CMK (cell line): Measurements from ENCODE around the gene HLA-B.
"Not testable (repeated sequence)": the region's sequence is repeated elsewhere in the genome, so short reads cannot be mapped to it uniquely, and the experiment has no call there.

Experiments
- DNase-seq: peaks from one replicate; pipeline ENCODE4 v3.0.0-alpha.2; 2010; ENCODE audit warnings: low read depth

HLA-B gene

DNA sequence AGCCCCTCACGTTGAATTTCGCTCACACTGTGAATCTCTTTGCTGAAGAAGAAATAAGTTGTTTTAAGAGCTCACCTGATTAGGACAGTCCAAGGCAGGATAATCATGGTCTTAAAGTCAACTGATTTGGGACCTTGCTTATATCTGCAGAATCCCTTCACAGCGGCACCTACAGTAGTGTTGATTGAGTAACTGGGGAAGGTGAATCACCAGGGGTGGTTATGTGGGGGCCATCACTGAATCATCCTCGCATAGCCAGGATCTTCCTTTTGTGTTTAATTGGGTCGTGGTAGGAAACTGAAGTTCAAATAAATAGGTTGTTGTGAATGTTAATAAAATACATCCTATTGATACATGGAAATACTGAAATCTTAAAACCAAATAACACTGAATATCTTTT lies 26.2 kb upstream of the HLA-B start:
- DNase-seq, result no peak

DNA sequence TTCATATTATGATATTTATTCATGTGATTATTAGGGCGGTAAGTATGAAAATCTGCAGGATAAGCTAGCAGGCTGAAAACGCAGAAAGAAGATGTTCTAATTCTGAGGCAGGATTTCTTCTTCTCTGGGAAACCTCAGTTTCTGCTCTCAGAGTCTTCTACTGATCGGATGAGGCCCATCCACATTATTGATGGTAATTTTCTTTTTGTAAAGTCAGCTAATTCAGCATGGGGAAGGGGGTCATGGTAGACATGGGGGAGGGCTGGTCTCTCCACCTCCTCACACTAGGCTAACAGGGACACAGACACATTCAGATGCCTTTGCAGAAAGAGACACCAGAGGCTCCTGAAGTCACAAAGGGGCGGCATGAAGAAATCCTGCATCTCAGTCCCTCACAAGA lies 24.7 kb upstream of the HLA-B start:
- no peak for DNase-seq

DNA sequence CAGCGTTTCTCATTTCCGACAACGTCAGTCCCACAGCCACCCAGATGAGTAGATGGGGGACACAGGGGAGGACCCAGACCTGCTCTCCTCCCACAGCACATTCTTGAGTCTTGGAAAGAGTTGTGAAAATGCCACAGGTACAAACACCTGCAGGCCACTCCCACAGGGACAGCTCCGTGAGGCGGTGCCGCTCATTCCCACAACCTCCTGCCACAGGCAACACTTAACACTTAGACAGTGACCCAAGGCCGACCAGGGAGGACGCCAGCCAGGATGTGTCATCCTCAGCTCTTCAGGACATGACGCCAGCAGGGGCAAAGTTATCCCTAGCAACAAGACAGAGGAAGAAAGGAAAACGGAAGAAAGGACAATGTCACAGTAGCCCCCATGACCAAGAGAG lies 22.9 kb upstream of the HLA-B start:
- DNase-seq, result no peak

DNA sequence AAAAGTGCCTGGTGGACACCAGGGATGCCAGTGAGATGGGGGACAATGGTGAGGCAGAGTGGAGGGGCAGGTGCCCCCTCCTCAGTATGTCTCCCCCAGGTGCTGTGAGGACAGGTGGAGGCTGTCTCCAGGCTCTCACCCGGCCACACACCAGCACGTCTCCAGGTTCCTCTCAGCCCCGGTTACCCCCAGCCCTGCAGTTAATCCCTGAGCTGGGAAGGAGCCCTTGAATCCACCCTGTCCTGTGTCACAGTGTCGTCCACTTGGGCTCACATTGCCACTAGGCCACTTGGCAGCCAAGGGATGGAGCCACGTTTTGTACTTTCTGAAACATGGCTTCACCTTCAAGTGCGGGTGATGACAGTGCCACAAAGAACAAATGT lies 21.7 kb upstream of the HLA-B start:
- no peak for DNase-seq

DNA sequence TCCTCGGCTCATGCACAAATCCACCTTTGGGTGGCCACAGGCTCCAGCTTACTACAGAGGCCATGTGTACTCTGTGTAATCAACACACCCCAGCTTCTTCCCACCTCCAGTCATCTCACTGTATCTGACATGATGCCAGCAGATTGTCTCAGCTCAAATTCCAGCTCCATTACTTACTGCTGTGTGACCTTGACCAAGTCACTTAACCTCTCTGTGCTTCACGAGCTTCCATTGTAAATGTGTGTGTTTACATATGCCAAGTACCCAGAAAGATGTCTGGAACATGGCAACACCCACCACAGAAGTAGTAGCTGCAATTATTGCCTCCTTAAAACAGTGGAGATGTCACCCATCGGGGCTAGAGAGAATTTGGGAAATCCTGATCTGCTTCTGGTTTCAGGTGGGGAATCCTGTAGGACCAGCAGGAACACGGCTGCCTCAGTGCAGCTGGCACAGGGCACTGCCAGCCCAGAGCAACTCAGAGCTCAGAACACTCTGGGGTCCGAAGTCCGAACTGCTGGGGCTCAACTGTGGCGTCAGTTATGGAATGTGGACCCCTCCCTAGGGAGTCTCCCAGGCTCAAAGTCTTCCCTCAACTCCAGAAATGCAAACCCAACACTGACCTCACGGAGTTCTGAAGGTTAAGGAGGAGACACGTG lies 21.2 kb upstream of the HLA-B start:
- no peak for DNase-seq

DNA sequence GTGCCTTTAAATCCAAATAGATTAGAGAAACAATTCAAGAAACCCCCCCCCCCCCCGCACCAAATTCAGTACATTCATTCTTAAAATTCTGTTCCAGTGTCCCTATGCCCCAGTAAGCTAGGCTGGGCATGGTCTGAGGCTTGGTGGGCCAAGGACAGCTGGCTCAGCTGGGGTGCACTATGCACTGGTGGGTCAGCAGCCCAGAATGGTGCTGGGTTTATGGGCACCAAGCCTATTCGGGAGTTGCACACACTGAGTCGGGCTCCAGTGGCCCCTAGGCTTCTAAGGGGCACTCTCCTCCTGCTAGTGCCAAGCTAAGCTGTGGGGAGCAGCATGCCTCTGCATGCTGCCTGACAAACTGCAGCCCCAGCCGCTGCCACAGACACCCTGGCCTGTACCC lies 20.1 kb upstream of the HLA-B start:
- no peak for DNase-seq

DNA sequence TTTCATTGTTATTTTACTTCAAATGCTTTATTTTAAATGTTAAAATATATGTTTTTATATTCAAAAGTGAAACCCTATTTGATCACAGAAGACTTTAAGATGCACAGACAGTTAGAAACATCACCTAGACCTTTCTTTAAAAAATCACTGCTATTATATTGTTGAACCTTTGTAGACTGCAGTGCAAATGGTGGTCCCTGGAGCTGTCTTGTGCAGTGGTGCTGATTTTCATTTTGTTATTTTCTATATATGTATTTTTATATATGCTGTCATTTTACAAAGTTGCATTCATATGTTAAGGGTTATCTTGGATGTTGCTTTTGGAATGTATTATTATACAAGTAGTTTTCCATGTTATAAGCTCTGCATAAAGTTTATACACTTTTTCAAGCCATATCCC lies 18.7 kb upstream of the HLA-B start:
- no peak for DNase-seq

DNA sequence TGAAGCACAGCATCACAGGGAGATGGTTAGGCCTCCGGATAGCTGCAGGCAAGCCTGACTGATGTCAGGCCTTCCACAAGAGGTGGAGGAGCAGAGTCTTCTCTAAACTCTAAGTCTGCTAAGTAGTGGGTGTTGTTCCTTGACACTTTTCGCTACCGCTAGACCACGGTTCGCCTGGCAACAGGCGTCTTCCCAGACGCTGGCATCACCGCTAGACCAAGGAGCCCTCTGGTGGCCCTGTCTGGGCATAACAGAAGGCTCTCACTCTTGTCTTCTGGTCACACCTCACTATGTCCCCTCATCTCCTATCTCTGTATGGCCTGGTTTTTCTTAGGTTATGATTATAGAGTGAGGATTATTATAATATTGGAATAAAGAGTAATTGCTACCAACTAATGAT lies 17.1 kb upstream of the HLA-B start:
- DNase-seq, result not testable (repeated sequence)

DNA sequence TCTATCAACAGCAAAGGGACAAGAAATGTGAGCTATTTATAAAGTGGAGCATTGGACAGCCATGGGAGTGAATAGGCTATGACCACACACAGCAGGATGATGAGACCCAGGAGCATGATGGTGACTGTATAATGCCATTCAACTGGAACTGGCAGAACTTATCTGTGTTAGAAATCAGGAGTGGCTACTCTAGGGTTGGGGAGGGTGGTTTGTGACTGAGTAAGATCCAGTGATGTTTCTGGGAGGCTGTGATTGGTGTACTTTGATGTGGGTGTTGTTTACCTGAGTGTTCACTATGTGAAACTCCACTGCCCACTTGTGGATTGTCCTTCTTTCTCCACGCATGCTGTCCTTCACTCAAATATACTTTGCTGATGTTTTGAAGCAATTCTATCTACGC lies 11.5 kb upstream of the HLA-B start:
- DNase-seq, result no peak

DNA sequence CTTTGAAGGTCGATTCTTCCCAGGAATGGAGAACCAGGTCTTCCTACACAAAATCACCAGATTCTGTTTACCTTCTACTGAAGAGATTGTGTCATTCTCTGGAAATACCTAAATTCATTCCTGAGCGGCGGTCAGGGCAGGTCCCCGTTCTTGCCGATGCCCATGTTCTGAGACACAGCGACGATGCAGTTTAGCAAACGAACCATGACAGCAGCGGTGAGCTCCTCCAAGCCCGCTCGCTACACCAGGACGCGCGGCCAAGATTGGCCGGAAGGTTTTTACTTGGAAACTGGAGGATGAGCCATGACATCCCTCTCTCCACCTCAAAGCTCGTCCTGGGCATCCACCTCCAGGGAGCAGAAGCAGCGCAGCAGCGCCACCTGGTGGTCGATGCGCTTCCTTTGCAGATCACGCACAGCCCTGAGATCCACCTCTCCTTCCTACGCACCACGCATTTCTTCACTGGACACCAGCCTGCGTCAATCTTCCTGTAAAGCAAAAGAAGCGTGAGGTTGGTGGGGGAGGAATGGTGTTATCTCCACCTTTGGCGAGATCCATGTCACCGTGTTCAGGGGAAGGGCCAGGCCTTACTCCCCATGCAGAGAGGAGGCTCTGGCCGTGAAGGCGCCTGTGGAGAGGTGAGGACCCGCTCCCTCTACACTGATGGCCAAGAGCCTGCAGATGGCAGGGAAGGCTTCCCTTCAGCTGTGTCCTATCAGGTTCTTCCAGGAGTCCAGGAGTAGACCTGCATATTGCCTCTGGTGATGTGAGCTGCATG lies 9.9 kb upstream of the HLA-B start:
- DNase-seq, result peak; percentile 73

DNA sequence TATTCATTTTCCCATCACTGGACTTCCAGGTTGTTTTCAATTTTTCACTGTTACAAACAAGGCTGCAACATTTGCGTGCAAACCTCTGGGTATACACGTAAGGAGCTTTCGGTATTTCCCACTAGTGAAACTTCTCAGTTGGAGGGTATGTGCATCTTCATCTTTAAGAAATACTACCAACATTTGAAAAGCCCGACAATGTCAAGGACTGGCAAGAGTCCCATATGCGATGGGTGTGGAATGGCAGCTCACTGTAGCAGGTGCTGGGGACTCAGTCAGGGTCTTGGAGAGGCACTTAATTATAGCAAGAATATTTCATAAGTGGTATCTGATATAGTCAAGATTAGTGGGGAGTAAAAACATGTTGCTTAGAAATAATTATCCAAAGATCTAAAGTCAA lies 8.9 kb upstream of the HLA-B start:
- no peak for DNase-seq

DNA sequence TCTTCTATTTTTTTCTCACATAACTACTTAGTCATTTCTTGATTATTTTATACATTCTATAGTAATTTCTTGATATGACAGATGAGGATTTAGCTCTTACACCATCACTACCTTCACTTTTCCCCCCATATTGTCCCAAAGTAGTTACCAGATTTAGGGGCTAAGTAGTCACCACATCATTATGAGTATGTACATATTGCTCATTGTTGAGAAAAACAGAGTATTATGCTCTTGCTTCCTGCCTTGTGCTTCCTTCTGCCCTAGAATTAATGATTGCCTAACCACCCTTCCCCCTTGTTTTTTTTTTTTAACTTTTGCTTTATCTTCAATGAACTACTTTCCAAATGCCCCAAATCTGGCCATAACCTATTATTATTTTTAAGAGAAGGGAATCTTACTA lies 6.8 kb upstream of the HLA-B start:
- no peak for DNase-seq

DNA sequence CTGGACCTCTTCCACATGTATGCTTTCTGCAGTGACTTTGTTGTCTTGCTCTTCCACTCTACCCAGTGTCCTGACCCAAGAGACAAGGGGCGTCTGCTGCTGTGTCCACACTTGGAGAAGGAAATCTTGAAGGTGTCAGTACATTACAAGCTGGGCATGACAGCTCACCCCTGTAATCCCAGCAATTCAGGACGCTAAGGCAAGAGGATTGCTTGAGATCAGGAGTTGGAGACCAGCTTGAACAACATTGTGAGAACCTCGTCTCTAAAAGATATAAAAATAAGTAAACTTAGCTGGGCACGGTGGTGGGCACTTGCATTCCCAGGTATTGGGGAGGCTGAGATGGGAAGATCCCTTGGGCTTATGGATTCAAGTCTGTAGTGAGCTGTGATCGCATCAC lies 5.8 kb upstream of the HLA-B start:
- no peak for DNase-seq

DNA sequence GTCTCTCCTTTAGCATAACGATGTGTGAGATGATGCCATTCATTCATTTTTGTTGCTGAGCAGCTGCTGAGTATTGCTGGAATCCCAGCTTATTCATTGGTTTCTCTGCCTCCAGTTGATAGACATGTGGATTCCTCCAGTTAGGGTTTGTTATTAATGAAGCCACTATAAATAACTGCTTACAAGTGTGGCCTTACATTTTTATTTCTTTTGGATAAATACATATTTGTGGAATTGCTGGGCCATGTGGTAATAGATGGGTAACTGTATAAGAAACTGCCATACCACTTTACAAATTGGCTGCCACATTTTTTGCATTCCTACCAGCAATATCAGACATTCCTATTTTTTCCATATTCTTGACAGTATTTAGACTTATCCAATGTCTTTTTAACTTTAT lies 2.6 kb upstream of the HLA-B start:
- DNase-seq, result no peak

DNA sequence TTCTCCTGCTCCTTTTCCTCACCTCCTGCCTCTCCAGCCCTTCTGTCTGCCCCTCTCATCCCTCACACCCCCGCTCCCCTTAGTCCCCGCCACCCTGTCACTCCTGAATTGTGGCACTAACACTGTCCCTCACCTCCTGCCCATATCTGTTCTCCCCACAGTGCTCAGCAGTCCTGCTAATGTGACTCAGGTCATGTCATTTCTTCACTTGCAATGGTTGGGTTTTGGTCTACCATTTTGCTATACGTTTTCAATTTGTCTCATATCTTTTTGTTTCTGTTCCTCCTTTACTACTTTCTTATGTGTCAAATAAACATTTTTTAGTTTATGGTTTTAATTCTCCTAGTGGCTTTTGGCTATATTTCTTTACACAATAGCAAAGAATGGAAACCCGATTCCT lies 1.3 kb upstream of the HLA-B start:
- DNase-seq, result no peak

DNA sequence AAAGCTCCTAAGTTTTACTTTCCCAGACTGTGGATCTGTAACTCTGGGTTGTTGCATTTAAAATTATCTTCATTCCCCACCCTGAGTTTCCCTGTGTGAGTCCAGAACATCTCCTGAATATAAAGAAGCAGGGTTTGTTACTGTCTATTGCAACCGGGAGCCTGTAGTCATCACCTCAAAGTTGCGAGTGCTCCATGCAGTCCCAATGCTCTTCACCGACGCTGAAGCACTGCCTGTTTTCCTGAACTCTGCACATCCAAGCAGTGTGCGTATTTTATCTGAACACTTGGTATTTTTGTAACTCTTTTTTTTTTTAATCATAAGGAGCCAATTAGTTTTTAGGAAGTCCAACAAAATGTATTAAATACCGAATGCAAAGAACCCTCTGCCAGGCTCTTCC lies 907 bp upstream of the HLA-B start:
- DNase-seq, result no peak

DNA sequence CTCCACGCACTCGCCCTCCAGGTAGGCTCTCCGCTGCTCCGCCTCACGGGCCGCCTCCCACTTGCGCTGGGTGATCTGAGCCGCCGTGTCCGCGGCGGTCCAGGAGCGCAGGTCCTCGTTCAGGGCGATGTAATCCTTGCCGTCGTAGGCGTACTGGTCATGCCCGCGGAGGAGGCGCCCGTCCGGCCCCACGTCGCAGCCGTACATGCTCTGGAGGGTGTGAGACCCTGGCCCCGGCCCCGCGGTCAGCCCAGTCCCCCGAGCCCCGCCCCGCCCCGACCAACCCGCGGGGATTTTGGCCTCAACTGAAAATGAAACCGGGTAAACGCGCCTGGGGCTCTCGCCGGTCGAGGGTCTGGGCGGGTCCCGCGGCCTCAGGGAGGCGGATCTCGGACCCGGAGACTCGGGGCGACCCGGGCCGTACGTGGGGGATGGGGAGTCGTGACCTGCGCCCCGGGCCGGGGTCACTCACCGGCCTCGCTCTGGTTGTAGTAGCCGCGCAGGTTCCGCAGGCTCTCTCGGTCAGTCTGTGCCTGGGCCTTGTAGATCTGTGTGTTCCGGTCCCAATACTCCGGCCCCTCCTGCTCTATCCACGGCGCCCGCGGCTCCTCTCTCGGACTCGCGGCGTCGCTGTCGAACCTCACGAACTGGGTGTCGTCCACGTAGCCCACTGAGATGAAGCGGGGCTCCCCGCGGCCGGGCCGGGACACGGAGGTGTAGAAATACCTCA lies 598 bp downstream of the HLA-B start:
- DNase-seq, result no peak

DNA sequence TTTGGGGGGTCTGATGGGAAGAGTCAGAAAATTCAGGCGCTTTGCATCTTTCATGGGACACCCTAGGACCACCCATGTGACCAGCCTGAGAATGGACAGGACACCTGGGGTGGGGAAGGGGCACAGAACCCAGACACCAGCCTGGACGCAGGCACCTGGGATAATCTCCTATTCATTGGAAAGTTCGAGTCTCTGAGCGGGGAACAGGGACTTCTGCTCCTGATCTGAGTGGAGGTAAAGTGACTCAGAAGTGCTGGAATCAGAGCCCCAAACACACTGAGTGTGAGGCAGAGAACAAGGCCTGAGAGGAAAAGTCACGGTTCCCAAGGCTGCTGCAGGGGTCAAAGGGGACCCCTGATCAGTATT lies 1.4 kb downstream of the HLA-B start:
- no peak for DNase-seq

DNA sequence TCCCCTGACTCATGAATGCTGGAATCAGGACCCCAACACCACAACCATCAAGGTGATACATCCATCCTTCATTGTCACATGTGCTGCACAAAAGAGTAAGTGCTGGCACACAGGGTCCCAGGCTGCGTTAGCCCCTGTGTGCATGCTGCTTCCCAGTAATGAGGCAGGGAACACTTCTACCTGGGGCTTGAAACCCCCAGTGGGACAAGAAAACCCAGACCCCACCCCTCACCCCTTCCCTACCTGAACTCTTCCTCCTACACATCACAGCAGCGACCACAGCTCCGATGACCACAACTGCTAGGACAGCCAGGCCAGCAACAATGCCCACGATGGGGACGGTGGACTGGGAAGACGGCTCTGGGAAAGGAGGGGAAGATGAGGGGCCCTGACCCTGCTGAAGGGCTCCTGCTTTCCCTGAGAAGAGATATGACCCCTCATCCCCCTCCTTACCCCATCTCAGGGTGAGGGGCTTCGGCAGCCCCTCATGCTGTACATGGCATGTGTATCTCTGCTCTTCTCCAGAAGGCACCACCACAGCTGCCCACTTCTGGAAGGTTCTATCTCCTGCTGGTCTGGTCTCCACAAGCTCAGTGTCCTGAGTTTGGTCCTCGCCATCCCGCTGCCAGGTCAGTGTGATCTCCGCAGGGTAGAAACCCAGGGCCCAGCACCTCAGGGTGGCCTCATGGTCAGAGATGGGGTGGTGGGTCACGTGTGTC lies 2.0 kb downstream of the HLA-B start:
- no peak for DNase-seq

DNA sequence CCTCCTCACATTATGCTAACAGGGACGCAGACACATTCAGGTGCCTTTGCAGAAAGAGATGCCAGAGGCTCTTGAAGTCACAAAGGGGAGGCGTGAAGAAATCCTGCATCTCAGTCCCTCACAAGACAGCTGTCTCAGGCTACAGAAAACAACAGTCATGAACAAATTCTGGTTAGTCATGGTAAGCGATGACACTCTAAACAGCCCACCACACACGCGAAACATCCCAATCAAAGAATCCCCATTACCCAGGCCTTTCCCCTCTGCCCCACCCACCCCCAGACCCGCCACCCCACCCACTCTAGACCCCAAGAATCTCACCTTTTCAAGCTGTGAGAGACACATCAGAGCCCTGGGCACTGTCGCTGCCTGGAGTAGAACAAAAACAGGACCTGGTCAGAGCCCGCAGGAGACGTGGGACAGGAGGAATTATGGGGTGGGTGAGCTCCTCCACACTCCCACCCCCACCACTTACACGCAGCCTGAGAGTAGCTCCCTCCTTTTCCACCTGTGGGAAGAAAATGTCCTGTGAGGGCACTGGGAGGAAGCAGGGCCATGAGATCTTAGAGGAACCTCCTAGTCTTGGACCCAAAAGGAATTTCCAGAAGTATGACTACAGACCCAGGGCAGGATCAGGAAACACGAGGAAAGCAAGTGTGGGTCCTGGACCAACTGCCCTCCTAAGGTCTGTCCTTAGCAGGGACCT lies 2.7 kb downstream of the HLA-B start:
- no peak for DNase-seq

DNA sequence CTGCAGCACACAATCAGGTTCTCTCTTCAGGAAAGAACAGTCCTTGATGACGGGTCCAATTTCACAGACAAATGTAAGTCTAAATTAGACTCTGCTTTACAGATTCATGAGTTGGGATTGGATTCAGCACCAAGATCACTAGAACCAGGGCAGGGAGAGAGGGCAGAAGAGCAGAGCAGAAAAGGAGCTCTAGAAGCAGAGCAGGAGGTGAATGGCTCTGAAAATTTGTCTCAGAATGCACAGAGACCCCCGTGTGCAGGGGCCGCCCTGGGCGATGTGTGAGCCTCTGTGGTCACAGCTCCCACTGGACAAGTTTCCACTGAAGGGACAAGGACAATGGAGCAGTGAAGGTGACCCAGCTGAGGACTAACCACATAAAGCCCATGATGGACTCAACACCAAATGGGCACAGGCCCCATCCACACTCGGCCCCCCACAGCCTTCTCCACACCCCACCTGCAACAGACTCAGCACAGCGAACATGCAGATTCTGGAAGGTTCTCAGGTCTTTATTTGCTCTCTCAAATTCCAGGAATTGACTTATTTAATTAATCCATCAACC lies 3.5 kb downstream of the HLA-B start:
- DNase-seq, result no peak
